ENCODE measurements around the gene PPL. TPM values are rescaled to one million over a fixed set of nuclear protein-coding genes. Genes with fewer than 3 reads are reported as not detected.
A peak's percentile ranks its signal among the peaks of the same experiment; 100 is the strongest.
"Not testable (repeated sequence)": the region's sequence is repeated elsewhere in the genome, so short reads cannot be mapped to it uniquely, and the experiment has no call there.

Gene PPL
- total RNA-seq, 4 donors from 2014 or later, result 52.2 to 246 (median 200) TPM

DNA sequence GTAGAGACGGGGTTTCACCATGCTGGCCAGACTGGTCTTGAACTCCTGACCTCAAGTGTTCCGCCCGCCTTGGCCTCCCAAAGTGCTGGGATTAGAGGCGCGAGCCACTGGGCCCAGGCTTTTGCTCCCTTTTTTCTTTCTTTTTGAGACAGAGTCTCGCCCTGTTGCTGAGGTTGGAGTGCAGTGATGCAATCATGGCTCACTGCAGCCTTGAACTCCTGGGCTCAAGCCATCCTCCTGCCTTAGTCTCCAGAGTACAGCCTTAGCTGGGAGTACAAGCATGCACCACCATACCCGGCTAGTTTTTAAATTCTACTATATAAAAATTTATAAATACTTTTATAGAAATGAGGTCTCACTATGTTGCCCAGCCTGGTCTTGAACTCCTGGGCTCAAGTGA, 26.6 kb upstream of the PPL start:
- H3K4me3 ChIP-seq; H3K27me3 ChIP-seq; DNase-seq (ENCODE audit: low spot score in 2 of 2); H3K36me3 ChIP-seq; H3K4me1 ChIP-seq; H3K9me3 ChIP-seq: not testable (repeated sequence)
- 34 to 50% methylated on average over 7 of the region's 7 CpGs for WGBS, 2 donors
- TF ChIP-seq EP300 (IDR thresholded peaks at IDR 0.05), result peak in 1 of 2 donors; percentile 20
- peak overlapping the region; percentile 52 to 88 (median 67) for H3K27ac ChIP-seq

DNA sequence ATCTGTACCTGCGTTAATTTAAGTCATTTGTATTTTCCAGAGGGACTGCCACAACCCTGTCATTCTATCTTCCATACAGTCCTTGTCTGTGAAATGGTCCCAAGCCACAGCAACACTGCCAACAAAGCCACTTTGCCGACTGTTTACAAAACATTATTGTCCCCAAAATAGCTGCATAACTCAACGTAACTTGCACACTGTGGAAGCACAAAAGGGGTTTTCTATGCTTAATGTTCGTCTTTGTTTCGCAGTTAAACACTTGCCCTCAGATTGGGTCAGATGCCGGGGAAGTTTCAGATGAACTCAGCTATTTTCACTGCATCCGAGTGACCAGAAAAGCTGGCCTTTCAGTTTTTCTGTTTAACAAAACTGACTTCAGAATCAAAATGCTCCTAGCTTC, 25.8 kb upstream of the PPL start:
- no peak for DNase-seq (ENCODE audit: low spot score in 2 of 2)
- Histone ChIP-seq H3K4me1 (peaks cover 0 to 13% (median 8%) of the 10 kb centered on the region in 4 donors), H3K27ac (peak overlapping the region; percentile 52 to 88 (median 67)), H3K27me3 (peaks cover 0 to 9% of the 10 kb centered on the region in 2 donors), H3K36me3 (no peaks in the 10 kb centered on the region), H3K4me3 (no peak overlapping the region), H3K9me3 (no peaks in the 10 kb centered on the region)
- 37 to 49% methylated on average over 7 of the region's 7 CpGs for WGBS, 2 donors
- TF ChIP-seq EP300 (IDR thresholded peaks at IDR 0.05), result peak; percentile 31 to 88
- TF ChIP-seq POLR2A (IDR thresholded peaks at IDR 0.05), result peak in 1 of 2 donors; percentile 21
- TF ChIP-seq, protein P1, sequence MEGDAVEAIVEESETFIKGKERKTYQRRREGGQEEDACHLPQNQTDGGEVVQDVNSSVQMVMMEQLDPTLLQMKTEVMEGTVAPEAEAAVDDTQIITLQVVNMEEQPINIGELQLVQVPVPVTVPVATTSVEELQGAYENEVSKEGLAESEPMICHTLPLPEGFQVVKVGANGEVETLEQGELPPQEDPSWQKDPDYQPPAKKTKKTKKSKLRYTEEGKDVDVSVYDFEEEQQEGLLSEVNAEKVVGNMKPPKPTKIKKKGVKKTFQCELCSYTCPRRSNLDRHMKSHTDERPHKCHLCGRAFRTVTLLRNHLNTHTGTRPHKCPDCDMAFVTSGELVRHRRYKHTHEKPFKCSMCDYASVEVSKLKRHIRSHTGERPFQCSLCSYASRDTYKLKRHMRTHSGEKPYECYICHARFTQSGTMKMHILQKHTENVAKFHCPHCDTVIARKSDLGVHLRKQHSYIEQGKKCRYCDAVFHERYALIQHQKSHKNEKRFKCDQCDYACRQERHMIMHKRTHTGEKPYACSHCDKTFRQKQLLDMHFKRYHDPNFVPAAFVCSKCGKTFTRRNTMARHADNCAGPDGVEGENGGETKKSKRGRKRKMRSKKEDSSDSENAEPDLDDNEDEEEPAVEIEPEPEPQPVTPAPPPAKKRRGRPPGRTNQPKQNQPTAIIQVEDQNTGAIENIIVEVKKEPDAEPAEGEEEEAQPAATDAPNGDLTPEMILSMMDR (IDR thresholded peaks at IDR 0.05), result no peak

DNA sequence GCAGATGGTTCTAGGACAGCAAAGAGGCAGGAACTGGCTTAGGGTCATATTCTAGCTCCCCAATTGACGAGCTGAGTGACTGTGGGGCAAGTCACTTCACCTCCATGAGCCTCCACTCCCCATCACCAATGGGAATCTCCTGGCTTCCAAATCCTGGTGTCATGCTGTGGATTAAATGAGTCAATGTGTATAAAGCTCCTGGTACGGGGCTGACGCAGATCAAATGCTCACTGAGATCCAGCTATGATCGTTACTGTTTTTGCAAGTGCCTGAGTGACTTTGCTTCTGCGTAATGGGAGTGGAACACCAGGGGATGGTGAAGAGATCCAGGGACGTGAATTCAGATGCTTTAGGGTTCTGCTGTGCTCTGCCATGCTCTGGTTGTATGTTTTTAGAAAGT, 23.6 kb upstream of the PPL start:
- no peak for DNase-seq (ENCODE audit: low spot score in 2 of 2)
- peak overlapping the region; percentile 17 to 73 (median 46) for H3K27ac ChIP-seq
- peaks cover 0 to 9% of the 10 kb centered on the region in 2 donors for H3K27me3 ChIP-seq
- TF ChIP-seq, protein P1 (IDR thresholded peaks at IDR 0.05), result no peak
- TF ChIP-seq EP300 (IDR thresholded peaks at IDR 0.05) (no peak), POLR2A (IDR thresholded peaks at IDR 0.05) (no peak)
- WGBS, 2 donors, result 77 to 80% methylated on average over 6 of the region's 6 CpGs
- no peaks in the 10 kb centered on the region for H3K9me3 ChIP-seq
- H3K36me3 ChIP-seq, result no peaks in the 10 kb centered on the region
- H3K4me3 ChIP-seq, result no peak overlapping the region
- peaks cover 0 to 31% (median 11%) of the 10 kb centered on the region in 4 donors for H3K4me1 ChIP-seq

DNA sequence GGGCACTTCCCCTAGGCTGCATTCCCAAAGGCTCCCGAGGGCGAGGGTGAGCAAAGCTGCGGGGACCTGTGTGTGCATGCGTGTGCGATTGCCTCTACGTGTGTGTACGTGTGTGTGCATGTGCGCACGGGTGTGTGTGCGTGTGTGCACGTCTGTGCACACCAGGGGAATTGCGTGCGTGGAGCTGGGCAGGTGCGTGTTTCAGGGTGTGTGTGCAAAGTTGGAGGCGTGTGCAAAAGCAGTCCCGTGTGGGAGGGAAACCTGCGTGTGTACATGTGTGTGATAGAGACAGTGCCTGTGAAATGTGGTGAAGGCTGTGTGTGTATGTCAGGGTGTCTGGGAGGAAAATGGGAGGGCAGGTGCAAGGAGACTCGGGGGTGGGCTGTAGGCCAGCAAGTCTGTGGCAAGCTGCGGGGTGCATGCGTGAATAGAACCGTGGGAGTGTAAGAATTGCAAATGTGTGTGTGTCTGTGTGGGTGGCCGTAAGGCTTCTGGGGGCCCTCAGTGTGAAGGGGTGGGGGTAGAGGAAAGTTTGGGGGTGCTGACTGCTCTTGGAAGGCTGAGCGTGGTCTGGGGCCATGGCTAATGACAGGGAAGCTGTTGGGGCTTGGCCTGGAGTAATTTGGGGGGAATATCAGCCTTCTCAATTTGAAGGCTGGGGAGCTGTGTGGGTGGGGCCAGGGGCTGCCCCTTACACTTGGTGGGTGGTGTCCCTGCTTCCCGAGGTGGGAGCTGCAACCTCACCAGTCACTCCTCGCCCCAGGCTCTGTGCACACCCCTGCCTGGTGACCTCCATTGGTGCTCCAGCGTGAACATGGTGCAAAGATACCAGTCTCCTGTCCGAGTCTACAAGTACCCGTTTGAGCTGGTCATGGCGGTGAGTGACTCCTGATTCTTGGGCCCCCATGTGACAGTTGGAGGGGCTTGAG, 21.8 kb upstream of the PPL start:
- no peaks in the 10 kb centered on the region for H3K36me3 ChIP-seq
- peak overlapping the region; percentile 40 to 73 (median 67) for H3K27ac ChIP-seq
- H3K4me1 ChIP-seq, result peaks cover 0 to 31% (median 11%) of the 10 kb centered on the region in 4 donors
- no peak for DNase-seq (ENCODE audit: low spot score in 2 of 2)
- 33% methylated on average over 28 to 29 of the region's 29 CpGs for WGBS, 2 donors
- H3K9me3 ChIP-seq, result no peaks in the 10 kb centered on the region
- TF ChIP-seq, protein P1 (IDR thresholded peaks at IDR 0.05), result no peak
- TF ChIP-seq EP300 (IDR thresholded peaks at IDR 0.05) (no peak), POLR2A (IDR thresholded peaks at IDR 0.05) (no peak)
- H3K4me3 ChIP-seq, result peak overlapping the region; percentile 33 to 60 (median 40)
- peaks cover 0 to 9% of the 10 kb centered on the region in 2 donors for H3K27me3 ChIP-seq

DNA sequence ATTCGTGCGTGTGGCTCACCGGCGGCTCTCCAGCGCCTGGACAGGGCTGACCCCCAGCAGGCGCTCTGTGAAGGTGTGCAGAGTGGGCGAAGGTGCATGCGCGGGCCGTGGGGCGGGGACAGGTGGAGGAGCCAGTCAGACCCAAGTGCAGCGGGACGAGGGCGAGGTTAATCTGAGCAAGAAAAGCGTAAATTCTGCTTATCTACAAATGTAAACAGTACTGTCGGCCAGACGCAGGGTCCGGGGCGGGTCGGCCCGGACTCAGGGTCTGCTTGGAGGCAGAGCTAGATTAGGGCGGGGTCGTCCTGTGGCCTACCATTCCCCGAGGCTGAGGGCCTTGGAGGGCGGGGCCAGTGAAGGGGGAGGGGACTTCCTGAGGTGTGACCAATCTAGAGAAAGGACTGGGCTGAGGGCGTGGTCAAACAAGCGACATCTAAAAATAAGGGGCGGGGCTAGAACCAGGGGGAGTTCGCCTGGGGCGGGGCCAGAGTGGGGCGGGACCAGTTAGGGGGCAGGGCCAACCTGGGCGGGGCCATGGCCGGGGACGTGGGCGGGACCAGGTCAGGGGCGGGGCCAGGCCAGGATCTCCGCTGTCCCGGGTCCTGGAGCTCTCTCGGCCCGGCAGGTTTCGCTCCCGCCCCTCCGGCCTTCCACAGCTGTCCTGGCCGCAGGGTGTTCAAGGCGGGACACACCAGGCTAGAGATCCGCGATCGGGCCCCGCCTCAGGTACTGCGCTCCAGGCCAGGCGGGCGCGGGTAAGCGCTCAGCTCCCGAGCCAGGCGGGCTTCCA, 21.0 kb upstream of the PPL start, which contains the start of gene SEC14L5:
TSS of gene SEC14L5 (plus strand) at position 611 of the 790 bp plus-strand sequence. CDS start 994 bp downstream, outside the sequence.
- WGBS, 2 donors, result 0% methylated on average over 36 to 46 of the region's 56 CpGs
- Histone ChIP-seq H3K4me3 (peak within 1 kb of the TSS; percentile 33 to 60 (median 44)), H3K9me3 (no peaks in the 10 kb centered on the region)

More for the DNA sequence above, 21.0 kb upstream of the PPL start, which contains the start of gene SEC14L5:
- peaks cover 0 to 9% of the 10 kb centered on the region in 2 donors for H3K27me3 ChIP-seq
- peak within 1 kb of the TSS; percentile 64 to 83 (median 68) for H3K27ac ChIP-seq
- H3K4me1 ChIP-seq, result peaks cover 0 to 31% (median 11%) of the 10 kb centered on the region in 4 donors
- TF ChIP-seq, protein P1 (IDR thresholded peaks at IDR 0.05), result no peak
- TF ChIP-seq EP300 (IDR thresholded peaks at IDR 0.05), result peak in 1 of 2 donors; percentile 50
- peak in 1 of 2 donors; percentile 49 for TF ChIP-seq POLR2A (IDR thresholded peaks at IDR 0.05)
- DNase-seq (ENCODE audit: low spot score in 2 of 2), result peak; percentile 98 to 99
- no peaks in the 10 kb centered on the region for H3K36me3 ChIP-seq

Data from tibial nerve (tissue), 4 donors.